Hair follicular keratinocyte (primary cell): ENCODE data around the gene ADGRG7. TPM values are rescaled to one million over a fixed set of nuclear protein-coding genes. Genes with fewer than 3 reads are reported as not detected.

ENCODE experiments used
- total RNA-seq: library from RNA; depleted of rRNA; stranded (reverse); fragments of >200 nt; gene quantifications from 2 replicates; pipeline ENCODE4 v1.2.3, GENCODE V29; 2015

The ADGRG7 gene
- total RNA-seq, result not detected in 2 replicates

GRCh38 chr3:100609305-100609704 is at the start of gene ADGRG7:
ADGRG7 (plus strand) TSS chr3:100609601; CDS start chr3:100609857, 256 bp downstream.

GRCh38 chr3:100708989-100709841 is 99.8 kb downstream of the ADGRG7 start, which contains the start of gene TFG:
TFG (plus strand) TSS chr3:100709494; CDS start chr3:100713686, 4,192 bp downstream.

Other genes with a start within 250 kb of the ADGRG7 start
- gene TOMM70, start 208.5 kb upstream of the ADGRG7 start, total RNA-seq, result 37.6 and 47.9 TPM in 2 replicates
- gene LNP1, start 208.1 kb upstream of the ADGRG7 start, total RNA-seq, result 0.70 and 3.0 TPM in 2 replicates
- gene TMEM45A, start 117.0 kb upstream of the ADGRG7 start, total RNA-seq, result 4.4 and 8.4 TPM in 2 replicates
- gene TFG, start 99.9 kb downstream of the ADGRG7 start, total RNA-seq, result 126 and 133 TPM in 2 replicates